ENCODE measurements around the gene METTL2B. TPM values are rescaled to one million over a fixed set of nuclear protein-coding genes. Genes with fewer than 3 reads are reported as not detected.
"Not testable (repeated sequence)": the region's sequence is repeated elsewhere in the genome, so short reads cannot be mapped to it uniquely, and the experiment has no call there.

The METTL2B gene
- total and polyA plus RNA-seq, 2 of the 8 experiments (the other 6 are each of a cell fraction or from before 2014, with no cell fraction given) = 14.6 to 43.5 TPM

GRCh38 chr7:128463345-128463744, 13.2 kb upstream of the METTL2B start:
- H4K8ac ChIP-seq (ENCODE audit: extremely low read depth, insufficient read depth, low read length); FAIRE-seq; H3K56ac ChIP-seq (replicated peaks; ENCODE audit: insufficient read length, low read depth, low read length); H3K18ac ChIP-seq (ENCODE audit: extremely low read depth, low read length); H2BK5ac ChIP-seq (ENCODE audit: low read depth, low read length); H2AK5ac ChIP-seq (ENCODE audit: low read depth, low read length); H4K5ac ChIP-seq (ENCODE audit: insufficient read length, low read depth, low read length); DNase-seq (ENCODE audit: low read depth in 1 of 2, low spot score in 2 of 2); H3K4ac ChIP-seq (replicated peaks; ENCODE audit: insufficient read length, low read depth, low read length); POLR2A ChIA-PET (ENCODE audit: partially characterized antibody); H2BK120ac ChIP-seq (replicated peaks; ENCODE audit: low read depth, low read length); H3K23me2 ChIP-seq (ENCODE audit: low read depth, low read length); H2BK20ac ChIP-seq (ENCODE audit: low read length); H3K27ac ChIP-seq (ENCODE audit: low read depth, low read length); H2AFZ ChIP-seq (ENCODE audit: low read length); H2BK12ac ChIP-seq (ENCODE audit: low read depth, low read length); H3K4me3 ChIP-seq (ENCODE audit: extremely low read depth in 1 of 4, insufficient read depth in 2 of 4, low read depth in 3 of 4, low read length in 4 of 4); H3K14ac ChIP-seq (ENCODE audit: insufficient read length); H2BK15ac ChIP-seq (ENCODE audit: low read length); H3K4me1 ChIP-seq (replicated peaks in 1 of 4; ENCODE audit: control insufficient read depth in 3 of 4, insufficient read depth in 4 of 4, low read length in 3 of 4); H4K91ac ChIP-seq (replicated peaks; ENCODE audit: insufficient read length, low read length); H3K79me1 ChIP-seq (ENCODE audit: low read depth, low read length); H3K4me2 ChIP-seq (ENCODE audit: insufficient read depth in 1 of 2, low read depth in 2 of 2, low read length in 2 of 2); H3K27me3 ChIP-seq (replicated peaks in 1 of 4; ENCODE audit: control insufficient read depth in 3 of 4, extremely low read depth in 1 of 4, insufficient read depth in 3 of 4, low read length in 3 of 4); H3K23ac ChIP-seq (ENCODE audit: insufficient read length); H3K9ac ChIP-seq (replicated peaks in 1 of 4; ENCODE audit: extremely low read depth in 1 of 4, low read depth in 3 of 4, low read length in 3 of 4); H4K20me1 ChIP-seq (replicated peaks in 1 of 2; ENCODE audit: control insufficient read depth in 1 of 2, insufficient read depth in 2 of 2, low read length in 2 of 2): not testable (repeated sequence)
- Histone ChIP-seq H3K9me3 (ENCODE audit: insufficient read depth in 2 of 2, low read depth in 1 of 2, low read length in 1 of 2) (peaks cover 0 to 10% of the 10 kb centered on the region in 2 experiments; a peak in 2 of 4 replicates), H3K36me3 (ENCODE audit: control insufficient read depth in 2 of 4, insufficient read depth in 4 of 4, low read length in 3 of 4) (peaks cover 0 to 13% (median 2%) of the 10 kb centered on the region in 4 experiments; a peak in 2 of 8 replicates), H3K79me2 (ENCODE audit: control insufficient read depth in 1 of 2, insufficient read depth in 2 of 2, low read length in 2 of 2) (peaks cover 0 to 37% of the 10 kb centered on the region in 2 experiments; a peak in 3 of 4 replicates)
- CTCF ChIA-PET (ENCODE audit: partially characterized antibody) = interaction anchor here (4.4 to 4.5 kb wide), 2 partner anchors 8 to 29 kb away, joined by 76 to 477 read pairs; no protein-coding TSS in a partner anchor
- WGBS, 2 experiments (ENCODE audit: extremely low coverage in 1 of 2, insufficient coverage in 1 of 2, insufficient read length in 1 of 2, insufficient replicate concordance in 2 of 2, low coverage in 1 of 2, low lambda C conversion rate in 2 of 2, missing lambda C conversion rate in 1 of 2) = 95% methylated on average over 16 of the region's 30 CpGs; no CpG with 5 or more reads in 1 of the 2 experiments

- H3K4me1 ChIP-seq (replicated peaks in 1 of 4; ENCODE audit: control insufficient read depth in 3 of 4, insufficient read depth in 4 of 4, low read length in 3 of 4); POLR2A ChIA-PET (ENCODE audit: partially characterized antibody); H3K4me2 ChIP-seq (ENCODE audit: insufficient read depth in 1 of 2, low read depth in 2 of 2, low read length in 2 of 2); H3K23ac ChIP-seq (ENCODE audit: insufficient read length); H3K9ac ChIP-seq (replicated peaks in 1 of 4; ENCODE audit: extremely low read depth in 1 of 4, low read depth in 3 of 4, low read length in 3 of 4); H3K18ac ChIP-seq (ENCODE audit: extremely low read depth, low read length); H2BK5ac ChIP-seq (ENCODE audit: low read depth, low read length); H3K4ac ChIP-seq (replicated peaks; ENCODE audit: insufficient read length, low read depth, low read length); H2BK12ac ChIP-seq (ENCODE audit: low read depth, low read length); H2BK15ac ChIP-seq (ENCODE audit: low read length); H3K56ac ChIP-seq (replicated peaks; ENCODE audit: insufficient read length, low read depth, low read length); H3K4me3 ChIP-seq (ENCODE audit: extremely low read depth in 1 of 4, insufficient read depth in 2 of 4, low read depth in 3 of 4, low read length in 4 of 4); CTCF ChIA-PET (ENCODE audit: partially characterized antibody); H3K79me1 ChIP-seq (ENCODE audit: low read depth, low read length); H4K8ac ChIP-seq (ENCODE audit: extremely low read depth, insufficient read depth, low read length); H3K14ac ChIP-seq (ENCODE audit: insufficient read length); H2BK120ac ChIP-seq (replicated peaks; ENCODE audit: low read depth, low read length); H4K91ac ChIP-seq (replicated peaks; ENCODE audit: insufficient read length, low read length); H2AK5ac ChIP-seq (ENCODE audit: low read depth, low read length); H3K27me3 ChIP-seq (replicated peaks in 1 of 4; ENCODE audit: control insufficient read depth in 3 of 4, extremely low read depth in 1 of 4, insufficient read depth in 3 of 4, low read length in 3 of 4); H2AFZ ChIP-seq (ENCODE audit: low read length); H3K23me2 ChIP-seq (ENCODE audit: low read depth, low read length); H4K5ac ChIP-seq (ENCODE audit: insufficient read length, low read depth, low read length); DNase-seq (ENCODE audit: low read depth in 1 of 2, low spot score in 2 of 2); H4K20me1 ChIP-seq (replicated peaks in 1 of 2; ENCODE audit: control insufficient read depth in 1 of 2, insufficient read depth in 2 of 2, low read length in 2 of 2); H3K27ac ChIP-seq (ENCODE audit: low read depth, low read length); FAIRE-seq; H2BK20ac ChIP-seq (ENCODE audit: low read length): not testable (repeated sequence)
- H3K79me2 ChIP-seq (ENCODE audit: control insufficient read depth in 1 of 2, insufficient read depth in 2 of 2, low read length in 2 of 2) = peaks cover 0 to 31% of the 10 kb centered on the region in 2 experiments; a peak in 3 of 4 replicates
- H3K9me3 ChIP-seq (ENCODE audit: insufficient read depth in 2 of 2, low read depth in 1 of 2, low read length in 1 of 2) = peaks cover 0 to 10% of the 10 kb centered on the region in 2 experiments; a peak in 2 of 4 replicates
- H3K36me3 ChIP-seq (ENCODE audit: control insufficient read depth in 2 of 4, insufficient read depth in 4 of 4, low read length in 3 of 4) = peaks cover 0 to 13% (median 0%) of the 10 kb centered on the region in 4 experiments; a peak in 2 of 8 replicates
- WGBS, 2 experiments (ENCODE audit: extremely low coverage in 1 of 2, insufficient coverage in 1 of 2, insufficient read length in 1 of 2, insufficient replicate concordance in 2 of 2, low coverage in 1 of 2, low lambda C conversion rate in 2 of 2, missing lambda C conversion rate in 1 of 2) = 97% methylated on average over 7 of the region's 8 CpGs; no CpG with 5 or more reads in 1 of the 2 experiments
Measured at GRCh38 chr7:128463933-128464332, 12.6 kb upstream of the METTL2B start.
